MG63 (cell line): ENCODE measurements around the gene CCDC106. TPM values are rescaled to one million over a fixed set of nuclear protein-coding genes. Genes with fewer than 3 reads are reported as not detected.
A peak's percentile ranks its signal among the peaks of the same experiment; 100 is the strongest.

Experiments used
- DNase-seq: peaks from one replicate; pipeline ENCODE4 v3.0.0-alpha.2; 2020
- H3K27me3 ChIP-seq: fragments of 250-450 bp; sonication (Bioruptor Pico); 2 replicates; pipeline ENCODE4 v1.5.1; 2020; ENCODE audit warnings: mild to moderate bottlenecking, moderate library complexity
- H3K36me3 ChIP-seq: fragments of 250-450 bp; sonication (Bioruptor Pico); 2 replicates; pipeline ENCODE4 v1.5.1; 2020; ENCODE audit warnings: mild to moderate bottlenecking, moderate library complexity
- H3K4me3 ChIP-seq: fragments of 250-450 bp; sonication (Bioruptor Pico); 2 replicates; pipeline ENCODE4 v1.5.1; 2020; ENCODE audit warnings: mild to moderate bottlenecking, moderate library complexity
- H3K9me3 ChIP-seq: fragments of 250-450 bp; sonication (Bioruptor Pico); 2 replicates; pipeline ENCODE4 v1.5.1; 2020; ENCODE audit warnings: mild to moderate bottlenecking, moderate library complexity
- total RNA-seq: library from RNA; depleted of rRNA; stranded (reverse); fragments of >200 nt; shearing (Covaris generic); gene quantifications from 2 replicates; pipeline ENCODE4 v1.2.3, GENCODE V29; 2014; ENCODE audit warnings: low replicate concordance

CCDC106 gene
- total RNA-seq, 1 experiment from 2014 or later, result 4.8 TPM

- H3K4me3 ChIP-seq, result peak overlapping the region; percentile 75
- H3K27me3 ChIP-seq, result no peaks in the 10 kb centered on the region
- DNase-seq, result peak; percentile 35
- peaks cover 52% of the 10 kb centered on the region for H3K36me3 ChIP-seq
- H3K9me3 ChIP-seq, result no peaks in the 10 kb centered on the region
Observed at GRCh38 chr19:55642153-55643002, 5.6 kb upstream of the CCDC106 start.

GRCh38 chr19:55643003-55643886 lies 4.8 kb upstream of the CCDC106 start, which contains the start of gene ZNF581:
TSS of gene ZNF581 (plus strand) at chr19:55643649. CDS start at chr19:55644572, 923 bp downstream.
- DNase-seq, result peak; percentile 85
- Histone ChIP-seq H3K9me3 (no peaks in the 10 kb centered on the region), H3K4me3 (peak within 1 kb of the TSS; percentile 75), H3K27me3 (no peaks in the 10 kb centered on the region), H3K36me3 (peaks cover 49% of the 10 kb centered on the region)

GRCh38 chr19:55643887-55644176 lies 4.2 kb upstream of the CCDC106 start:
- Histone ChIP-seq H3K4me3 (peak overlapping the region; percentile 75), H3K9me3 (no peaks in the 10 kb centered on the region), H3K27me3 (no peaks in the 10 kb centered on the region), H3K36me3 (peaks cover 45% of the 10 kb centered on the region)
- no peak for DNase-seq

- Histone ChIP-seq H3K9me3 (no peaks in the 10 kb centered on the region), H3K4me3 (peak overlapping the region; percentile 75), H3K36me3 (peaks cover 41% of the 10 kb centered on the region), H3K27me3 (no peaks in the 10 kb centered on the region)
- no peak for DNase-seq
Observed at GRCh38 chr19:55644191-55644833, 3.7 kb upstream of the CCDC106 start.

- Histone ChIP-seq H3K4me3 (peak overlapping the region; percentile 75), H3K36me3 (peaks cover 40% of the 10 kb centered on the region)
Observed at GRCh38 chr19:55644842-55645511, 3.0 kb upstream of the CCDC106 start.

GRCh38 chr19:55645512-55645881 lies 2.5 kb upstream of the CCDC106 start:
- Histone ChIP-seq H3K4me3 (peak overlapping the region; percentile 75; the same call in 1 of the 2 replicates), H3K9me3 (no peaks in the 10 kb centered on the region), H3K27me3 (no peaks in the 10 kb centered on the region), H3K36me3 (peaks cover 40% of the 10 kb centered on the region)
- DNase-seq, result no peak

More at GRCh38 chr19:55644842-55645511, 3.0 kb upstream of the CCDC106 start:
- H3K9me3 ChIP-seq, result no peaks in the 10 kb centered on the region
- no peak for DNase-seq
- no peaks in the 10 kb centered on the region for H3K27me3 ChIP-seq

GRCh38 chr19:55646889-55647731 lies 902 bp upstream of the CCDC106 start:
- H3K27me3 ChIP-seq, result no peaks in the 10 kb centered on the region
- H3K9me3 ChIP-seq, result no peaks in the 10 kb centered on the region
- DNase-seq, result no peak
- H3K4me3 ChIP-seq, result peak overlapping the region; percentile 83
- H3K36me3 ChIP-seq, result peaks cover 40% of the 10 kb centered on the region

GRCh38 chr19:55648585-55649267 lies 714 bp downstream of the CCDC106 start:
- H3K4me3 ChIP-seq, result peak overlapping the region; percentile 83
- no peak for DNase-seq
- H3K36me3 ChIP-seq, result peaks cover 40% of the 10 kb centered on the region
- H3K27me3 ChIP-seq, result no peaks in the 10 kb centered on the region
- H3K9me3 ChIP-seq, result no peaks in the 10 kb centered on the region

- DNase-seq, result no peak
- H3K9me3 ChIP-seq, result no peaks in the 10 kb centered on the region
- no peak overlapping the region for H3K4me3 ChIP-seq
- H3K36me3 ChIP-seq, result peaks cover 33% of the 10 kb centered on the region
- H3K27me3 ChIP-seq, result no peaks in the 10 kb centered on the region
Observed at GRCh38 chr19:55649268-55650125, 1.5 kb downstream of the CCDC106 start.

GRCh38 chr19:55650126-55650557 lies 2.1 kb downstream of the CCDC106 start:
- peaks cover 27% of the 10 kb centered on the region for H3K36me3 ChIP-seq
- H3K4me3 ChIP-seq, result no peak overlapping the region
- DNase-seq, result no peak
- H3K9me3 ChIP-seq, result no peaks in the 10 kb centered on the region
- no peaks in the 10 kb centered on the region for H3K27me3 ChIP-seq

GRCh38 chr19:55650602-55651230 lies 2.7 kb downstream of the CCDC106 start:
- peaks cover 25% of the 10 kb centered on the region for H3K36me3 ChIP-seq
- no peaks in the 10 kb centered on the region for H3K27me3 ChIP-seq
- no peak for DNase-seq
- H3K9me3 ChIP-seq, result no peaks in the 10 kb centered on the region
- H3K4me3 ChIP-seq, result no peak overlapping the region

- Histone ChIP-seq H3K36me3 (peaks cover 26% of the 10 kb centered on the region), H3K4me3 (no peak overlapping the region), H3K27me3 (no peaks in the 10 kb centered on the region), H3K9me3 (no peaks in the 10 kb centered on the region)
- DNase-seq, result no peak
Observed at GRCh38 chr19:55651236-55651635, 3.2 kb downstream of the CCDC106 start.

- Histone ChIP-seq H3K9me3 (no peaks in the 10 kb centered on the region), H3K36me3 (peaks cover 26% of the 10 kb centered on the region), H3K4me3 (no peak overlapping the region), H3K27me3 (no peaks in the 10 kb centered on the region)
- DNase-seq, result no peak
Observed at GRCh38 chr19:55652311-55653128, 4.5 kb downstream of the CCDC106 start.
